Endothelial cell (in vitro differentiated cells): ENCODE results near the gene KLHL22. TPM values are rescaled to one million over a fixed set of nuclear protein-coding genes. Genes with fewer than 3 reads are reported as not detected.

Experiments used
- DNase-seq: peaks from one replicate; pipeline ENCODE4 v3.0.0; 2021; ENCODE audit warnings: low spot score
- H3K27ac Mint-ChIP-seq: one replicate; pipeline ENCODE4 v1.8.0; 2021; ENCODE audit warnings: mixed read lengths, inconsistent platforms; ENCODE audit not compliant: unreplicated experiment
- H3K27me3 Mint-ChIP-seq: one replicate; pipeline ENCODE4 v1.8.0; 2021; ENCODE audit warnings: mild to moderate bottlenecking, moderate library complexity, mixed read lengths, inconsistent platforms; ENCODE audit not compliant: unreplicated experiment
- H3K36me3 Mint-ChIP-seq: one replicate; pipeline ENCODE4 v1.8.0; 2021; ENCODE audit warnings: mild to moderate bottlenecking, low read depth, mixed read lengths, inconsistent platforms; ENCODE audit not compliant: unreplicated experiment
- H3K4me1 Mint-ChIP-seq: one replicate; pipeline ENCODE4 v1.8.0; 2021; ENCODE audit warnings: mild to moderate bottlenecking, mixed read lengths, inconsistent platforms; ENCODE audit not compliant: unreplicated experiment
- H3K4me3 Mint-ChIP-seq: one replicate; pipeline ENCODE4 v1.8.0; 2021; ENCODE audit warnings: mild to moderate bottlenecking, mixed read lengths, inconsistent platforms; ENCODE audit not compliant: unreplicated experiment
- H3K9me3 Mint-ChIP-seq: one replicate; pipeline ENCODE4 v1.8.0; 2021; ENCODE audit warnings: mixed read lengths, inconsistent platforms; ENCODE audit not compliant: unreplicated experiment
- CTCF ChIP-seq: fragments of 200-600 bp; sonication (generic); IDR thresholded peaks from one replicate; pipeline ENCODE4 v1.5.0; 2021; ENCODE audit warnings: antibody characterized with exemption; ENCODE audit not compliant: unreplicated experiment
- total RNA-seq: library from RNA; stranded (reverse); fragmentation: NEBNext Ultra II Directional; extraction: Animal tissue kit (Norgen Biotek cat#: 25700); gene quantifications from one replicate; pipeline ENCODE4 v1.2.1, GENCODE V29; 2021; ENCODE audit not compliant: unreplicated experiment

The KLHL22 gene
- total RNA-seq, 1 donor from 2014 or later, result 19.4 TPM

- TF ChIP-seq CTCF, result no peak
- no peak for DNase-seq
- Mint-ChIP-seq H3K9me3 (no peaks in the 10 kb centered on the region), H3K4me3 (peak overlapping the region; percentile 60), H3K36me3 (peaks cover 37% of the 10 kb centered on the region), H3K27ac (peak overlapping the region; percentile 63), H3K4me1 (peaks cover 42% of the 10 kb centered on the region), H3K27me3 (peaks cover 11% of the 10 kb centered on the region)
Observed at GRCh38 chr22:20532256-20532993, 36.8 kb upstream of the KLHL22 start.

- H3K9me3 Mint-ChIP-seq, result no peaks in the 10 kb centered on the region
- H3K36me3 Mint-ChIP-seq, result peaks cover 37% of the 10 kb centered on the region
- H3K4me1 Mint-ChIP-seq, result peaks cover 45% of the 10 kb centered on the region
- peak overlapping the region; percentile 63 for H3K27ac Mint-ChIP-seq
- H3K4me3 Mint-ChIP-seq, result no peak overlapping the region
- no peak for TF ChIP-seq CTCF
- H3K27me3 Mint-ChIP-seq, result peaks cover 13% of the 10 kb centered on the region
- peak; percentile 36 for DNase-seq
Observed at GRCh38 chr22:20531404-20532201, 36.0 kb upstream of the KLHL22 start.

GRCh38 chr22:20531154-20531403 is 35.5 kb upstream of the KLHL22 start:
- DNase-seq, result no peak
- Mint-ChIP-seq H3K27ac (no peak overlapping the region), H3K27me3 (peaks cover 13% of the 10 kb centered on the region), H3K4me3 (no peak overlapping the region), H3K36me3 (peaks cover 37% of the 10 kb centered on the region), H3K4me1 (peaks cover 46% of the 10 kb centered on the region), H3K9me3 (no peaks in the 10 kb centered on the region)
- TF ChIP-seq CTCF, result no peak

DNA sequence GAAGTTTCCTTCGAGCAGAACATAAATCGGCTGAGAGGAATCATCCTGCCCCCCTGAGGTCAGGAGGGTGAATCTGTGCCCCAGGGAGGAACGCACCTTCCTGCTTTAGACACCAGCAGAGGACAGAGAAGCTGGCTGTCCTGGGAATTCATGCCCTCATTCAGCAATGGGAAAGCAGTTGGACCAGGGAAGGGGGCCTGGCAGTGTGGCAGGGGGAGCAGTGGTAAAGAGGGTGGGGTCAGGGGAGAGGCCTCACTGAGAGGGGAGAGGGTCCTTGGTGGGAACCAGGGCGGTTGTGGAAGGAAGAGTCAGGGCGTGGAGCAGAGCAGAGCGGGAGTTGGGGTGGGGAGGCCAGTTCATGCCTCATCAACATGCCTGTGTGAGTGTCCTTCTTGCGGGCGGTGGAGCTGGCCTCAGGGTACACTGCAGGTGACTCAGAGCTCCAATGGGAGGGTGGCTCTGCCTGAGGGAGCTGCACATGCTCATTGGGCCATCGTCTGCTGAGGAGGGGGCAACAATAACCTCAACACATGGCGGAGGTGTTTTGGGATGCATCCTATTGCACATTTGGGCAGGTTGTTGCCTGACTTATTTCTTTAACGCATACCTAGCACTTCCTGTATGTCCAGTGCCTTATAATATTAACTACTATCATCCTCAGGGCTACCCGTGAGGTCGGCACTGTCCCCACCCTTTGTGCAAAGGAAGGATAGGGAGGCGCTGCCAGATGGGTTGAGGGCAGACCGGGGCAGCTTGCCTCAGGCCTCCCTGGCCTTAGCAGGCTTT is 35.0 kb upstream of the KLHL22 start:
- H3K4me1 Mint-ChIP-seq, result peaks cover 46% of the 10 kb centered on the region
- no peaks in the 10 kb centered on the region for H3K9me3 Mint-ChIP-seq
- DNase-seq, result no peak
- TF ChIP-seq CTCF, result no peak
- peaks cover 37% of the 10 kb centered on the region for H3K36me3 Mint-ChIP-seq
- peak overlapping the region; percentile 34 for H3K4me3 Mint-ChIP-seq
- H3K27me3 Mint-ChIP-seq, result peaks cover 13% of the 10 kb centered on the region
- H3K27ac Mint-ChIP-seq, result peak overlapping the region; percentile 76
